ENCODE measurements around the gene HTR2A. TPM values are rescaled to one million over a fixed set of nuclear protein-coding genes. Genes with fewer than 3 reads are reported as not detected.

Gene HTR2A
- total RNA-seq, 1 experiment from 2014 or later = not detected

DNA sequence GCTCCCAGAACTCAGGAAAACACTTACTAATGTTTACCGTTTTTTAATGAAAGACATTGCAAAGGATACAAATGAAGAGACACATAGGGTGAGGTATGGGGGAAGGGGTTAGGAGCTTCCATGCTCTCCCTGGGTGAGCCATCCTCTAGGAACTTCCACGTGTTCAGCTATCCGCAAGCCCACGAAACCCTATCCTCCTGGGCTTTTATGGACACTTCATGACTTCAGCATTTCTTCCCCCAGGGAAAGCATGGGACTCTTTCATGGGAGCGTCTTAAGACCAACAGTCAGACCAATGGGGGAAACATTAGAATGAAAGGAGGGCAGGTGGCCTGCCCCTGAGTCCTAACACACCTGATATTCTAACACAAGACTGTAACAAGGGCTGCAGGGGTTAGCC, 93.3 kb downstream of the HTR2A start:
- Mint-ChIP-seq H3K27ac (ENCODE audit: unreplicated experiment) (no peak overlapping the region), H3K4me1 (ENCODE audit: low read depth, unreplicated experiment) (no peaks in the 10 kb centered on the region), H3K36me3 (ENCODE audit: insufficient read depth, unreplicated experiment) (no peaks in the 10 kb centered on the region), H3K27me3 (ENCODE audit: insufficient read depth, unreplicated experiment) (peaks cover 9% of the 10 kb centered on the region), H3K4me3 (ENCODE audit: unreplicated experiment) (no peak overlapping the region), H3K9me3 (ENCODE audit: unreplicated experiment) (no peaks in the 10 kb centered on the region)
- no TSS peak for BruUV-seq (replicated peaks)
- ChIA-PET POLR2A (no interaction called here), CTCF (no interaction called here)
- Histone ChIP-seq H3K4me1 (peaks cover 3% of the 10 kb centered on the region; the same call in 1 of the 2 replicates), H3K36me3 (ENCODE audit: control insufficient read depth, insufficient read depth, low read length) (no peaks in the 10 kb centered on the region), H3K27me3 (replicated peaks; ENCODE audit: control insufficient read depth, insufficient read depth, low read length) (no peaks in the 10 kb centered on the region), H3K4me3 (ENCODE audit: low read depth, low read length) (no peak overlapping the region), H3K9me3 (no peaks in the 10 kb centered on the region)
- TF ChIP-seq, protein P1, sequence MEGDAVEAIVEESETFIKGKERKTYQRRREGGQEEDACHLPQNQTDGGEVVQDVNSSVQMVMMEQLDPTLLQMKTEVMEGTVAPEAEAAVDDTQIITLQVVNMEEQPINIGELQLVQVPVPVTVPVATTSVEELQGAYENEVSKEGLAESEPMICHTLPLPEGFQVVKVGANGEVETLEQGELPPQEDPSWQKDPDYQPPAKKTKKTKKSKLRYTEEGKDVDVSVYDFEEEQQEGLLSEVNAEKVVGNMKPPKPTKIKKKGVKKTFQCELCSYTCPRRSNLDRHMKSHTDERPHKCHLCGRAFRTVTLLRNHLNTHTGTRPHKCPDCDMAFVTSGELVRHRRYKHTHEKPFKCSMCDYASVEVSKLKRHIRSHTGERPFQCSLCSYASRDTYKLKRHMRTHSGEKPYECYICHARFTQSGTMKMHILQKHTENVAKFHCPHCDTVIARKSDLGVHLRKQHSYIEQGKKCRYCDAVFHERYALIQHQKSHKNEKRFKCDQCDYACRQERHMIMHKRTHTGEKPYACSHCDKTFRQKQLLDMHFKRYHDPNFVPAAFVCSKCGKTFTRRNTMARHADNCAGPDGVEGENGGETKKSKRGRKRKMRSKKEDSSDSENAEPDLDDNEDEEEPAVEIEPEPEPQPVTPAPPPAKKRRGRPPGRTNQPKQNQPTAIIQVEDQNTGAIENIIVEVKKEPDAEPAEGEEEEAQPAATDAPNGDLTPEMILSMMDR (IDR thresholded peaks at IDR 0.05; ENCODE audit: insufficient read depth in 1 of 2, low read depth in 1 of 2, low read length in 1 of 2, severe bottlenecking in 1 of 2, unreplicated experiment in 1 of 2) = no peak
- intact Hi-C loops (cut with micrococcal nuclease; ENCODE audit: unreplicated experiment) = no loop called here
- no peak for DNase-seq

DNA sequence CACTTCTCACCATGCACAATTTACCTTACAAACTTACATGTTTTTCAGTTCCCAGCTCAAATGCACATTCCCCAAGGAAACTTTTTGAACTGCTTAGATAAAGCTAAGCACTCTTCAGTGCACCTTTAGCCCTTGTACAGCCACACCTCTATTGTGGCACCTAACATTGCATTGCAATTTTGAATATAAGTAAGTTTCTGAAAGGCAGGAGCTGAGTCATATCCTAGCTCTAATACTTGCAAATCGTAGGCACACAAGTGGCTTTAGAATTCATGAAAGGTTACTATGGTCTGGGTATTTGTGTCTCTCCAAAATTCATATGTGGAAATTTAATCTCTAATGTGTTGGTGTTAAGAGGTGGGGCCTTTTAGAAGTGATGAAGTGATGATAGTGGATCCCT, 95.0 kb downstream of the HTR2A start:
- peaks cover 10% of the 10 kb centered on the region for H3K36me3 Mint-ChIP-seq (ENCODE audit: insufficient read depth, unreplicated experiment)
- Histone ChIP-seq H3K9me3 (no peaks in the 10 kb centered on the region), H3K36me3 (ENCODE audit: control insufficient read depth, insufficient read depth, low read length) (no peaks in the 10 kb centered on the region), H3K4me3 (ENCODE audit: low read depth, low read length) (no peak overlapping the region), H3K4me1 (peaks cover 12% of the 10 kb centered on the region), H3K27me3 (replicated peaks; ENCODE audit: control insufficient read depth, insufficient read depth, low read length) (no peaks in the 10 kb centered on the region)
- H3K27ac Mint-ChIP-seq (ENCODE audit: unreplicated experiment) = no peak overlapping the region
- intact Hi-C loops (cut with micrococcal nuclease; ENCODE audit: unreplicated experiment) = no loop called here
- no peak overlapping the region for H3K4me3 Mint-ChIP-seq (ENCODE audit: unreplicated experiment)
- no TSS peak for BruUV-seq (replicated peaks)
- H3K9me3 Mint-ChIP-seq (ENCODE audit: unreplicated experiment) = no peaks in the 10 kb centered on the region
- peaks cover 3% of the 10 kb centered on the region for H3K27me3 Mint-ChIP-seq (ENCODE audit: insufficient read depth, unreplicated experiment)
- POLR2A ChIA-PET = no interaction called here
- TF ChIP-seq, protein P1 (IDR thresholded peaks at IDR 0.05; ENCODE audit: insufficient read depth in 1 of 2, low read depth in 1 of 2, low read length in 1 of 2, severe bottlenecking in 1 of 2, unreplicated experiment in 1 of 2) = no peak
- CTCF ChIA-PET = no interaction called here
- no peak for DNase-seq
- no peaks in the 10 kb centered on the region for H3K4me1 Mint-ChIP-seq (ENCODE audit: low read depth, unreplicated experiment)

DNA sequence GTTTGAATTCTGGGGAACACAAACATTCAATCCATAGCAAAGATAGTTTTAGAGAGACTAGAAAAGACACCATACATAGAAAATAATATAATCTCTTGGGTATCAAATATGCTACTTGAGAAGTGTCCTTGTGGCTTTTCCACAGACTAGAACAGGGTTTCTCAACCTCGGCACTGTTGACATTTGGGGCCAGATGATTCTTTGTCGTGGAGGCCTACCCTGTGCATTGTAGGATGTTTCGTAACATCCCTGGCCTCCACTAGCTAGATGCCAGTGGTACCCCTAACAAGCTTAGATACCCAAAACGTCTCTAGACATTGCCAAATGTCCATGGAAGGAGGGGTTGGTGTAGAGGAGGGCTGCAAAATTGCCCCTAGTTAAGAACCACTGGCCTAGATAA, 97.7 kb downstream of the HTR2A start:
- DNase-seq = no peak
- intact Hi-C loops (cut with micrococcal nuclease; ENCODE audit: unreplicated experiment) = no loop called here
- Histone ChIP-seq H3K9me3 (no peaks in the 10 kb centered on the region), H3K4me3 (ENCODE audit: low read depth, low read length) (no peak overlapping the region), H3K27me3 (replicated peaks; ENCODE audit: control insufficient read depth, insufficient read depth, low read length) (no peaks in the 10 kb centered on the region), H3K4me1 (peaks cover 12% of the 10 kb centered on the region), H3K36me3 (ENCODE audit: control insufficient read depth, insufficient read depth, low read length) (no peaks in the 10 kb centered on the region)
- no peak overlapping the region for H3K27ac Mint-ChIP-seq (ENCODE audit: unreplicated experiment)
- no TSS peak for BruUV-seq (replicated peaks)
- TF ChIP-seq, protein P1 (IDR thresholded peaks at IDR 0.05; ENCODE audit: insufficient read depth in 1 of 2, low read depth in 1 of 2, low read length in 1 of 2, severe bottlenecking in 1 of 2, unreplicated experiment in 1 of 2) = no peak
- H3K27me3 Mint-ChIP-seq (ENCODE audit: insufficient read depth, unreplicated experiment) = no peaks in the 10 kb centered on the region
- peaks cover 8% of the 10 kb centered on the region for H3K4me1 Mint-ChIP-seq (ENCODE audit: low read depth, unreplicated experiment)
- peaks cover 16% of the 10 kb centered on the region for H3K36me3 Mint-ChIP-seq (ENCODE audit: insufficient read depth, unreplicated experiment)
- ChIA-PET CTCF (no interaction called here), POLR2A (no interaction called here)
- no peaks in the 10 kb centered on the region for H3K9me3 Mint-ChIP-seq (ENCODE audit: unreplicated experiment)
- no peak overlapping the region for H3K4me3 Mint-ChIP-seq (ENCODE audit: unreplicated experiment)

Data from Caco-2 (cell line).